Left ventricle myocardium inferior (tissue), 1 donor: Measurements from ENCODE around the gene TSPAN3. TPM values are rescaled to one million over a fixed set of nuclear protein-coding genes. Genes with fewer than 3 reads are reported as not detected.
A peak's percentile ranks its signal among the peaks of the same experiment; 100 is the strongest.

ENCODE experiments used
- DNase-seq: peaks from one replicate; pipeline ENCODE4 v3.0.0-alpha.2; 2020
- H3K27ac ChIP-seq: fragments of 200-600 bp; replicated peaks from 2 replicates; pipeline ENCODE4 v1.8.0; 2021
- H3K27me3 ChIP-seq: fragments of 200-600 bp; 2 replicates; pipeline ENCODE4 v1.8.0; 2021; ENCODE audit warnings: low read depth
- H3K36me3 ChIP-seq: fragments of 200-600 bp; 2 replicates; pipeline ENCODE4 v1.8.0; 2021
- H3K4me1 ChIP-seq: fragments of 200-600 bp; 2 replicates; pipeline ENCODE4 v1.8.0; 2021
- H3K4me3 ChIP-seq: fragments of 200-600 bp; 2 replicates; pipeline ENCODE4 v1.8.0; 2021; ENCODE audit warnings: mild to moderate bottlenecking, moderate library complexity
- H3K9me3 ChIP-seq: fragments of 200-600 bp; replicated peaks from 2 replicates; pipeline ENCODE4 v1.8.0; 2021
- intact Hi-C: fragments of 100-400 bp; cut with micrococcal nuclease; formaldehyde crosslinking; loops from one replicate; pipeline ENCODE4 v1.11.0; 2022
- total RNA-seq: library from RNA; stranded (reverse); fragmentation: NEBNext Ultra II Directional; extraction: Animal tissue kit (Norgen Biotek cat#: 25700); gene quantifications from one replicate; pipeline ENCODE4 v1.2.1, GENCODE V29; 2021
- TF ChIP-seq, protein P1 (sequence below): fragments of 200-600 bp; IDR thresholded peaks from 2 replicates; pipeline ENCODE4 v1.8.0; 2021; ENCODE audit warnings: antibody characterized with exemption, mild to moderate bottlenecking, borderline replicate concordance
- donor health status: DM: no; HTN: yes; CAD: no; lungs with severe emphysema.

TSPAN3 gene
- total RNA-seq, 1 donor from 2014 or later: 98.6 TPM

DNA sequence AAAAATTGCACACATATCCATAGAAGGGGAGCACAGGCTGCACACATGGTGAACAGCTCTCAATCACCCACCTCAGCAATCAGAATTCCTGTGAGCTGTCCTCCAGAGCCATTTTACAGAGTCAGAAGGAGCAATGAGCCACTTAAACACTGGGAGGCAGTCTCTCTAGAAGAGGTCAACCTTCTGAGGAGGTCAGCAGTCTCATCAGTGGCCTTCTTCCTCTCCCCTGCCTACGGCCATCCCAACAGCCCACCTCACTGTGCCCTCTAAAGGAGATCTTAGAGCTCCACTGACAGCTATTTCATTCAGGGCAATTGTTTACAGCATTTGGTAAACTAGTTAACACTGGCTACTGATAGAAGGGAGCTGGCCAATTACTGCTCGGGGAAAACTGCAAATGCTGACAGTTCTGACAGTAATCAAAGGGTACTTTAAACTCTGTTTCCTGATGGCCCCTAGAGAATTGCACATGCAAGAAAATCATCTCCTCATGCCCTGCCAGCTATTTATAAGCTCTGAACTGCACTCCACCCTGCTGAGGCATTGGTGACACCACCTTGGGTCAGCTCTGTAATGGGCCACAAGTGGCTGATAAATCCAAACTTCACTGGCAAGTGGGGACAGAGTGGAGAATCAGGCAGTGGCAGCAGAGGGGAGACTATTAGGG is 42.1 kb upstream of the TSPAN3 start:
- DNase-seq: no peak
- intact Hi-C loops: loop anchor here (10.0 kb wide), 1 partner anchor 432 kb away; no protein-coding TSS in a partner anchor
- peak overlapping the region; percentile 49 for H3K27ac ChIP-seq

GRCh38 chr15:77111789-77112188 is 40.9 kb upstream of the TSPAN3 start:
- H3K4me3 ChIP-seq: no peak overlapping the region
- H3K27ac ChIP-seq: no peak overlapping the region
- intact Hi-C loops: loop anchor here (10.0 kb wide), 1 partner anchor 433 kb away; no protein-coding TSS in a partner anchor
- H3K36me3 ChIP-seq: peaks cover 21% of the 10 kb centered on the region
- H3K9me3 ChIP-seq: no peaks in the 10 kb centered on the region
- H3K4me1 ChIP-seq: peaks cover 29% of the 10 kb centered on the region
- H3K27me3 ChIP-seq: no peaks in the 10 kb centered on the region
- DNase-seq: no peak
- TF ChIP-seq, protein P1, sequence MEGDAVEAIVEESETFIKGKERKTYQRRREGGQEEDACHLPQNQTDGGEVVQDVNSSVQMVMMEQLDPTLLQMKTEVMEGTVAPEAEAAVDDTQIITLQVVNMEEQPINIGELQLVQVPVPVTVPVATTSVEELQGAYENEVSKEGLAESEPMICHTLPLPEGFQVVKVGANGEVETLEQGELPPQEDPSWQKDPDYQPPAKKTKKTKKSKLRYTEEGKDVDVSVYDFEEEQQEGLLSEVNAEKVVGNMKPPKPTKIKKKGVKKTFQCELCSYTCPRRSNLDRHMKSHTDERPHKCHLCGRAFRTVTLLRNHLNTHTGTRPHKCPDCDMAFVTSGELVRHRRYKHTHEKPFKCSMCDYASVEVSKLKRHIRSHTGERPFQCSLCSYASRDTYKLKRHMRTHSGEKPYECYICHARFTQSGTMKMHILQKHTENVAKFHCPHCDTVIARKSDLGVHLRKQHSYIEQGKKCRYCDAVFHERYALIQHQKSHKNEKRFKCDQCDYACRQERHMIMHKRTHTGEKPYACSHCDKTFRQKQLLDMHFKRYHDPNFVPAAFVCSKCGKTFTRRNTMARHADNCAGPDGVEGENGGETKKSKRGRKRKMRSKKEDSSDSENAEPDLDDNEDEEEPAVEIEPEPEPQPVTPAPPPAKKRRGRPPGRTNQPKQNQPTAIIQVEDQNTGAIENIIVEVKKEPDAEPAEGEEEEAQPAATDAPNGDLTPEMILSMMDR: no peak

More for the DNA sequence above, 42.1 kb upstream of the TSPAN3 start:
- Histone ChIP-seq H3K4me3 (no peak overlapping the region), H3K27me3 (no peaks in the 10 kb centered on the region), H3K36me3 (peaks cover 21% of the 10 kb centered on the region), H3K4me1 (peaks cover 24% of the 10 kb centered on the region), H3K9me3 (no peaks in the 10 kb centered on the region)
- TF ChIP-seq, protein P1: no peak

GRCh38 chr15:77107531-77108355 is 36.8 kb upstream of the TSPAN3 start:
- no peaks in the 10 kb centered on the region for H3K36me3 ChIP-seq
- H3K27me3 ChIP-seq: no peaks in the 10 kb centered on the region
- peaks cover 54% of the 10 kb centered on the region for H3K4me1 ChIP-seq
- H3K27ac ChIP-seq: peak overlapping the region; percentile 70
- no peak overlapping the region for H3K4me3 ChIP-seq
- TF ChIP-seq, protein P1: peak; percentile 72
- intact Hi-C loops: no loop called here
- H3K9me3 ChIP-seq: no peaks in the 10 kb centered on the region
- peak; percentile 37 for DNase-seq

DNA sequence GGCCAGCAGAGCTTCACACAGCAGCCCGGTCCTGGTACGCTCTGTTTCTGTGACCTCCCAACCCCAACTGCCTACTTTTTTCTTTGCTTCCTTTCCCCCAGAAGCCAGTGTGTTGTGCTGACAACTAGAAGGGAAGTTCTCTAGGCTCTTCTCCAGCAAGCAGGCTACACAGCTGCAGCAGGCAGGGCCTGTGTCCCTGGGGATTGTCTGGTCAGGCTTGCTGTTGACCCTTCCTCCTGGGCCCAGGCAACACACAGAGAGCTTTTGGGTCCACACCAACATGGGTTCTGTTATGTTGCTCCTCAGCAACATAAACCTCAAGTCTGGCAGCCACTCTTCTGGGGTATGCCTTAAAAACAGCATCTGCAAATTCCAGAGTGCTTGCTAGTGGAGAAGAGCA is 36.2 kb upstream of the TSPAN3 start:
- Histone ChIP-seq H3K4me3 (no peak overlapping the region), H3K27ac (peak overlapping the region; percentile 70), H3K4me1 (peaks cover 52% of the 10 kb centered on the region), H3K36me3 (no peaks in the 10 kb centered on the region), H3K9me3 (no peaks in the 10 kb centered on the region), H3K27me3 (no peaks in the 10 kb centered on the region)
- TF ChIP-seq, protein P1: no peak
- intact Hi-C loops: no loop called here
- DNase-seq: peak; percentile 65

DNA sequence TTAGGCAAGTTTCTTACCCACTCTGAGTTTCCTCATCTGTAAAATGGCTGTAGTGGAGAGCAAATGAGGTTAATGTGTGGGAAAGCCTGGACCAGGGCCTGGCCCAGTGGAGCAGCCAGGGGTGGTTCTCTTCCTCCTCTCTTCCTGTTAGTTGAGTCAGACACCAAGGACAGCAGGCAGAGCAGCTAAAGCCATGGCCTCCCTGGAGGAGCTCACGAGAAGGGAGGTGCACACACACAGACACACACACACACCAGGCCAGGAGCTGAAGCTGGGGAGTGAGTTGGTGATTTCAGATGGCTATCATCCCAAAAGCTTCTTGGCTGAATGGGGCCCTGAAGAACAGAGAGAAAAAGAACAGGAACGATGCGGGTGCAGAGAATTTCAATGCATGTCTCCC is 33.2 kb upstream of the TSPAN3 start:
- DNase-seq: peak; percentile 45
- intact Hi-C loops: no loop called here
- Histone ChIP-seq H3K36me3 (no peaks in the 10 kb centered on the region), H3K4me1 (peaks cover 52% of the 10 kb centered on the region), H3K9me3 (no peaks in the 10 kb centered on the region), H3K4me3 (no peak overlapping the region), H3K27ac (peak overlapping the region; percentile 47), H3K27me3 (no peaks in the 10 kb centered on the region)
- TF ChIP-seq, protein P1: no peak
